GM12878 (cell line): ENCODE results near the gene RAMP1. TPM values are rescaled to one million over a fixed set of nuclear protein-coding genes. Genes with fewer than 3 reads are reported as not detected.

ENCODE experiments used
- ATAC-seq: fragments of 200-7000 bp; cut with Tn5 transposase; 3 replicates; pipeline ENCODE4 v1.9.1; 2020; ENCODE audit warnings: mild to moderate bottlenecking, moderate library complexity
- BruUV-seq: library from RNA; stranded (reverse); fragments of 400-500 nt; replicated peaks from 2 replicates; lab custom pipeline; 2021; lab: Mats Ljungman, UMichigan
- CTCF ChIA-PET: fragments of 300-600 bp; sonication (Branson Sonifier 250); formaldehyde crosslinking; extraction: SDS; loops from one replicate; lab custom pipeline; 2021; ENCODE audit warnings: inconsistent platforms; lab: Yijun Ruan, JAX
- POLR2A ChIA-PET: fragments of 350-600 bp; formaldehyde crosslinking; extraction: SDS; loops from one replicate; lab custom pipeline; 2021; ENCODE audit warnings: inconsistent platforms; lab: Charles Lee
- RAD21 ChIA-PET: fragments of 300-600 bp; sonication (Branson Sonifier 250); formaldehyde crosslinking; loops from one replicate; lab custom pipeline; 2023; ENCODE audit warnings: antibody characterized with exemption; ENCODE audit not compliant: unreplicated experiment; lab: Charles Lee
- SMC1A ChIA-PET: fragments of 300-600 bp; sonication (Branson Sonifier 250); formaldehyde crosslinking; loops from one replicate; lab custom pipeline; 2023; ENCODE audit not compliant: unreplicated experiment, uncharacterized antibody; lab: Charles Lee
- DNase-seq: peaks from one replicate; pipeline ENCODE4 v3.0.0-alpha.2; 2011; ENCODE audit warnings: low read depth, low spot score
- FAIRE-seq: peaks from 3 replicates; lab custom pipeline; 2011; peaks lifted over from hg19 to GRCh38; lab: Jason Lieb, UNC
- H2AFZ ChIP-seq: 2 replicates; pipeline ENCODE4 v1.6.0; 2011; ENCODE audit warnings: low read depth, low read length, control low read depth; ENCODE audit not compliant: control insufficient read depth
- H3K27ac ChIP-seq: 2 replicates; pipeline ENCODE4 v1.5.1; 2011; ENCODE audit warnings: control low read depth; ENCODE audit not compliant: control insufficient read depth, insufficient read depth
- H3K27me3 ChIP-seq, 2 experiments: replicated peaks in 1 of 2; 2 replicates each; pipeline versions ENCODE4 v1.6.0 to v1.6.1; 2011; ENCODE audit warnings: low read length in 1 of 2; ENCODE audit not compliant: control insufficient read depth in 2 of 2, insufficient read depth in 2 of 2
- H3K36me3 ChIP-seq, 2 experiments: 2 replicates each; pipeline ENCODE4 v1.5.1; 2011; ENCODE audit warnings: low read length in 1 of 2; ENCODE audit not compliant: control insufficient read depth in 2 of 2, insufficient read depth in 2 of 2
- H3K4me1 ChIP-seq: 2 replicates; pipeline ENCODE4 v1.6.1; 2011; ENCODE audit warnings: mild to moderate bottlenecking, low read length, moderate library complexity, mixed read lengths; ENCODE audit not compliant: control insufficient read depth, insufficient read depth
- H3K4me2 ChIP-seq: 2 replicates; pipeline ENCODE4 v1.6.0; 2011; ENCODE audit warnings: control low read depth; ENCODE audit not compliant: control insufficient read depth, insufficient read depth
- H3K4me3 ChIP-seq: fragments of 200-600 bp; sonication (generic); 2 replicates; pipeline ENCODE4 v1.5.1; 2016
- H3K79me2 ChIP-seq: 2 replicates; pipeline ENCODE4 v1.6.0; 2011; ENCODE audit warnings: low read length; ENCODE audit not compliant: control insufficient read depth, insufficient read depth
- H3K9ac ChIP-seq: 2 replicates; pipeline ENCODE4 v1.8.0; 2011; ENCODE audit warnings: low read length, control low read depth, mixed read lengths; ENCODE audit not compliant: control insufficient read depth, insufficient read depth
- H3K9me3 ChIP-seq: replicated peaks from 3 replicates; pipeline ENCODE4 v1.5.1; 2011; ENCODE audit warnings: mild to moderate bottlenecking, low read length; ENCODE audit not compliant: control insufficient read depth, insufficient read depth
- H4K20me1 ChIP-seq: 2 replicates; pipeline ENCODE4 v1.6.0; 2011; ENCODE audit not compliant: control insufficient read depth, insufficient read depth
- BHLHE40 ChIP-seq, 2 experiments: fragments of 450-650 bp in 1 of 2; IDR thresholded peaks; 2 replicates each; pipeline ENCODE4 v1.6.1; 2011 to 2017; ENCODE audit warnings: low read depth in 2 of 2, borderline replicate concordance in 1 of 2, improper control_type of control experiment in 1 of 2, low read length in 1 of 2, mild to moderate bottlenecking in 1 of 2
- DPF2 ChIP-seq: fragments of 450-650 bp; IDR thresholded peaks from 2 replicates; pipeline ENCODE4 v1.6.1; 2017; ENCODE audit warnings: mild to moderate bottlenecking
- EZH2 ChIP-seq: IDR thresholded peaks from 2 replicates; pipeline ENCODE4 v1.6.1; 2012; ENCODE audit warnings: low read depth, mild to moderate bottlenecking, control low read depth, inconsistent platforms, low read length, borderline replicate concordance; ENCODE audit not compliant: control insufficient read depth
- GABPA ChIP-seq: IDR thresholded peaks from 2 replicates; pipeline ENCODE4 v1.6.1; 2014; ENCODE audit warnings: antibody characterized with exemption, low read depth, mild to moderate bottlenecking, inconsistent platforms
- HDAC2 ChIP-seq: fragments of 200-600 bp; sonication (generic); IDR thresholded peaks from 2 replicates; pipeline ENCODE4 v1.6.1; 2017
- MTA2 ChIP-seq: fragments of 450-650 bp; IDR thresholded peaks from 2 replicates; pipeline ENCODE4 v1.6.1; 2016; ENCODE audit warnings: low read depth, mild to moderate bottlenecking, moderate library complexity
- NR2C2 ChIP-seq: IDR thresholded peaks from 2 replicates; pipeline ENCODE4 v1.6.1; 2011; ENCODE audit warnings: borderline replicate concordance, low read depth; ENCODE audit not compliant: control insufficient read depth, insufficient read length
- POLR2AphosphoS2 ChIP-seq: IDR thresholded peaks from 2 replicates; pipeline ENCODE4 v1.6.1; 2011; ENCODE audit warnings: low read depth, mild to moderate bottlenecking, low read length, improper control_type of control experiment, moderate library complexity
- RBBP5 ChIP-seq: fragments of 200-600 bp; sonication (generic); conservative IDR thresholded peaks from 2 replicates; pipeline ENCODE4 v1.6.1; 2016
- WGBS: methylation state at CpG from one replicate; pipeline ENCODE4 v1.1.6; 2016; ENCODE audit warnings: low lambda C conversion rate; ENCODE audit not compliant: insufficient replicate concordance, insufficient coverage; ENCODE audit errors: missing lambda C conversion rate; 5-methylcytosine and 5-hydroxymethylcytosine counted together
- in situ Hi-C: fragments of 300-500 bp; cut with MboI; formaldehyde crosslinking; loops from 9 replicates; pipeline ENCODE4 v1.14.3; 2018; ENCODE audit warnings: mixed read lengths
- intact Hi-C: fragments of 100-400 bp; cut with micrococcal nuclease; formaldehyde crosslinking; loops from one replicate; pipeline ENCODE4 v1.14.2; 2022; ENCODE audit not compliant: unreplicated experiment
- polyA plus RNA-seq, 11 experiments: library from polyadenylated mRNA; depleted of rRNA in 4 of 11; unstranded in 6 of 11; stranded (reverse) in 5 of 11; fragments of >200 nt; fragmentation: Nextera tagmentation in 4 of 11; fragmentation: Illumina TruSeq in 1 of 11; extraction: Ambion mirVana in 4 of 11; extraction: Trizol in 1 of 11; gene quantifications; 1 replicate in 1 of 11; 2 replicates in 10 of 11; pipeline versions ENCODE4 v1.2.1 to v1.2.3, GENCODE V29; 2011 to 2016; ENCODE audit warnings: inconsistent platforms in 2 of 11, missing spikeins in 2 of 11, low read depth in 1 of 11
- total RNA-seq, 4 experiments: library from RNA; depleted of rRNA in 3 of 4; stranded (reverse); fragments of >200 nt in 3 of 4; fragmentation: Illumina TruSeq in 1 of 4; extraction: Trizol in 1 of 4; gene quantifications; 2 replicates each; pipeline versions ENCODE4 v1.2.1 to v1.2.3, GENCODE V29; 2013 to 2021
- TF ChIP-seq, protein P1 (sequence below): fragments of 450-650 bp; IDR thresholded peaks from 2 replicates; pipeline ENCODE4 v1.6.1; 2017; ENCODE audit warnings: borderline replicate concordance
- TF ChIP-seq, protein P2 (sequence below): IDR thresholded peaks from 2 replicates; pipeline ENCODE4 v1.6.1; 2012; ENCODE audit warnings: mild to moderate bottlenecking, low read depth, low read length

The RAMP1 gene
- total and polyA plus RNA-seq, 10 of the 15 experiments (the other 5 are each of a cell fraction or from before 2014, with no cell fraction given), result 0.11 to 0.19 (median 0.12) TPM; not detected in 7

DNA sequence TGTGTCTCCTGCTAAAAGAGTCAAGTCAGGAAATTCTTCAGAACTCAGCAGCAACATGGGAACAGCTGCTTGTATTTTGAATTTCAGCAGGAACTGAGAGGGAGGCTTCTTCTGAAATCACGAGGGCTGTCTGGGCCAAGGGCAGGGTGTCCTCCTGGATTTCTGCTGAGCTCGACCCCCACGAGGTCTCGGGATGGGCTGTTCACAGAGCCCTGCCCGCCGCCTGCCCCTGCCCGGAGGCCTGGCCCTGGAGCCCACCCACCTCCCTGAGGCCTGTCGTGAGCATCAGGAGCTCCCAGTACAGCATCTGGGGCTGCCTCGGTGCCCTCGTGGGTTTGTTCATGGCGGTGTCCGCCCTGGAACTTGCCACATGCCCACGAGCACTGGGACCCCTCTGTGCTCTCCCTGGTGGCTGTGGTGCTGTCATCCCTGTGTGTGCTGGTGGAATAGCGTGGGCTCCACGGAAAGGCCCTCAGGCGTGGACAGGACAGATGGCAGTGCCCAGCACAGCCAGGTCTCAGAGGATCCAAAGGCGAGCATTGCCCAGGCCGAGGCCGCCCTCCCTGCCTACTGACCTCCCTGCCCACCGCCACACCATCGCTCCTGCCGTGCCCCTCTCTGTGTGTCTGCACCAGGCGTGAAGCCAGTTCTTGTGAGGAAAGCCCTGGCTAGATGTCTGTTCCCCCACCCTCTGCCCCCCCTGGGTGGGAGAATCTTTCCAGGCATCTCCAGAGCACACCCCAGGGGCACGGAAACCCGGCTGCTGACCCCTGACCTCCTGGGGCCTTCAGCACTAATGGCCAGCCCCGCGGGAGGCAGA, 25.9 kb downstream of the RAMP1 start (continued):
- TF ChIP-seq BHLHE40 (IDR thresholded peaks at IDR 0.05; ENCODE audit: borderline replicate concordance in 1 of 2, low read depth in 2 of 2, low read length in 1 of 2), result no peak

DNA sequence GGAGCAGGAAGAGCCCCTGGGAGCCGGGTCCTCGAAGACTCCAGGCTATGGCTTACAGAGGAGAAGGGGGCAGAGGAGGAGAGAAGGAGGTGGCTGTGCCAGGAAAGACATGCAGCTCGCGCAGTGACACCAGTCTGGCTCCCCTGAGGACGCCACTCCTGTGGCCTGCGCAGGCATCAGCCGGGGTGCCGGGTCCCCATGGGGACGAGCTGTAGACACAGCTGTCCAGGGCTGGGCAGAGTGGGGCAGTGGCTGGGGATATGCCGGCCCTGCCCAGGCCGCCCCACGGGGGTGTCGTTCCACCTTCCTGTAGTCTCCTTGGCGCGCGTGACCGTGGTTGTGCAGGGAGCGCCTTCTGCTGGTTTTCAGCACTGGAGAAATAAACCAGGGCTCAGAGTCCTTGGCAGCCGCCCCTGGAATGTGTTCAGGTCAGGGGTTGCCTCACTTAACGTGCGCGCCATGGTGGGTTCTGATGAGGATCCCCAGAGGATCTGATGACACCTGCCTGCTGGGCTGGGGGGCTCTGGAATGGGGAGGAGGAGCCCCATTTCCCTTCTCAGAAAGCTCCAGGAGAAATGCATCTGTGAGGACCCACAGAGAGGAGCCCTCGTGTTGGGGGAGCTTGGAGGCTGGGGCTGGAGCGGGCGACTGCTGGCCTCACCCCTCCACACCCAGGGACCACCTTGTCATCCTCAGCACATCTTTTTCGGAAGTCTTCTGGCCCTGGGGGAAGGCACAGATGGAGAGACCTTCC, 26.7 kb downstream of the RAMP1 start:
- no TSS peak for BruUV-seq
- Histone ChIP-seq H3K9ac (no peak overlapping the region), H3K27me3 (no peaks in the 10 kb centered on the region), H2AFZ (no peak overlapping the region), H3K79me2 (no peaks in the 10 kb centered on the region), H4K20me1 (no peaks in the 10 kb centered on the region), H3K4me2 (no peak overlapping the region), H3K4me3 (no peak overlapping the region), H3K36me3 (no peaks in the 10 kb centered on the region), H3K4me1 (no peaks in the 10 kb centered on the region), H3K27ac (no peak overlapping the region), H3K9me3 (no peaks in the 10 kb centered on the region)
- in situ Hi-C loops, result no loop called here
- SMC1A ChIA-PET, result no interaction called here
- RAD21 ChIA-PET, result no interaction called here
- TF ChIP-seq HDAC2 (no peak), MTA2 (no peak), POLR2AphosphoS2 (no peak), RBBP5 (no peak), NR2C2 (no peak), GABPA (no peak), DPF2 (no peak), EZH2 (no peak)
- TF ChIP-seq, protein P1, sequence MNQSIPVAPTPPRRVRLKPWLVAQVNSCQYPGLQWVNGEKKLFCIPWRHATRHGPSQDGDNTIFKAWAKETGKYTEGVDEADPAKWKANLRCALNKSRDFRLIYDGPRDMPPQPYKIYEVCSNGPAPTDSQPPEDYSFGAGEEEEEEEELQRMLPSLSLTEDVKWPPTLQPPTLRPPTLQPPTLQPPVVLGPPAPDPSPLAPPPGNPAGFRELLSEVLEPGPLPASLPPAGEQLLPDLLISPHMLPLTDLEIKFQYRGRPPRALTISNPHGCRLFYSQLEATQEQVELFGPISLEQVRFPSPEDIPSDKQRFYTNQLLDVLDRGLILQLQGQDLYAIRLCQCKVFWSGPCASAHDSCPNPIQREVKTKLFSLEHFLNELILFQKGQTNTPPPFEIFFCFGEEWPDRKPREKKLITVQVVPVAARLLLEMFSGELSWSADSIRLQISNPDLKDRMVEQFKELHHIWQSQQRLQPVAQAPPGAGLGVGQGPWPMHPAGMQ, result no peak
- TF ChIP-seq, protein P2, sequence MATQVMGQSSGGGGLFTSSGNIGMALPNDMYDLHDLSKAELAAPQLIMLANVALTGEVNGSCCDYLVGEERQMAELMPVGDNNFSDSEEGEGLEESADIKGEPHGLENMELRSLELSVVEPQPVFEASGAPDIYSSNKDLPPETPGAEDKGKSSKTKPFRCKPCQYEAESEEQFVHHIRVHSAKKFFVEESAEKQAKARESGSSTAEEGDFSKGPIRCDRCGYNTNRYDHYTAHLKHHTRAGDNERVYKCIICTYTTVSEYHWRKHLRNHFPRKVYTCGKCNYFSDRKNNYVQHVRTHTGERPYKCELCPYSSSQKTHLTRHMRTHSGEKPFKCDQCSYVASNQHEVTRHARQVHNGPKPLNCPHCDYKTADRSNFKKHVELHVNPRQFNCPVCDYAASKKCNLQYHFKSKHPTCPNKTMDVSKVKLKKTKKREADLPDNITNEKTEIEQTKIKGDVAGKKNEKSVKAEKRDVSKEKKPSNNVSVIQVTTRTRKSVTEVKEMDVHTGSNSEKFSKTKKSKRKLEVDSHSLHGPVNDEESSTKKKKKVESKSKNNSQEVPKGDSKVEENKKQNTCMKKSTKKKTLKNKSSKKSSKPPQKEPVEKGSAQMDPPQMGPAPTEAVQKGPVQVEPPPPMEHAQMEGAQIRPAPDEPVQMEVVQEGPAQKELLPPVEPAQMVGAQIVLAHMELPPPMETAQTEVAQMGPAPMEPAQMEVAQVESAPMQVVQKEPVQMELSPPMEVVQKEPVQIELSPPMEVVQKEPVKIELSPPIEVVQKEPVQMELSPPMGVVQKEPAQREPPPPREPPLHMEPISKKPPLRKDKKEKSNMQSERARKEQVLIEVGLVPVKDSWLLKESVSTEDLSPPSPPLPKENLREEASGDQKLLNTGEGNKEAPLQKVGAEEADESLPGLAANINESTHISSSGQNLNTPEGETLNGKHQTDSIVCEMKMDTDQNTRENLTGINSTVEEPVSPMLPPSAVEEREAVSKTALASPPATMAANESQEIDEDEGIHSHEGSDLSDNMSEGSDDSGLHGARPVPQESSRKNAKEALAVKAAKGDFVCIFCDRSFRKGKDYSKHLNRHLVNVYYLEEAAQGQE, result no peak
- ATAC-seq (no peak), DNase-seq (no peak), FAIRE-seq (no peak)
- WGBS, result 75% methylated on average over 26 of the region's 26 CpGs
- POLR2A ChIA-PET, result no interaction called here
- CTCF ChIA-PET, result no interaction called here
- intact Hi-C loops, result no loop called here
